Progenitor cell of endocrine pancreas (in vitro differentiated cells): ENCODE data around the gene OAS3. TPM values are rescaled to one million over a fixed set of nuclear protein-coding genes. Genes with fewer than 3 reads are reported as not detected.

Source experiments
- DNase-seq: peaks from one replicate; pipeline ENCODE4 v3.0.0; 2021; ENCODE audit warnings: low spot score; ENCODE audit not compliant: unreplicated experiment
- H3K27ac Mint-ChIP-seq: 2 replicates; pipeline ENCODE4 v1.8.0; 2021; ENCODE audit warnings: mild to moderate bottlenecking, moderate library complexity, mixed read lengths
- H3K27me3 Mint-ChIP-seq: 2 replicates; pipeline ENCODE4 v1.8.0; 2021; ENCODE audit warnings: mixed read lengths
- H3K36me3 Mint-ChIP-seq: 2 replicates; pipeline ENCODE4 v1.8.0; 2022; ENCODE audit warnings: mixed read lengths; ENCODE audit not compliant: insufficient read depth
- H3K4me1 Mint-ChIP-seq: 2 replicates; pipeline ENCODE4 v1.8.0; 2021; ENCODE audit warnings: low read depth, mixed read lengths
- H3K4me3 Mint-ChIP-seq: 2 replicates; pipeline ENCODE4 v1.8.0; 2021; ENCODE audit warnings: low read depth, mild to moderate bottlenecking, moderate library complexity, mixed read lengths
- H3K9me3 Mint-ChIP-seq: 2 replicates; pipeline ENCODE4 v1.8.0; 2021; ENCODE audit warnings: low read depth, mixed read lengths
- CTCF ChIP-seq: fragments of 200-600 bp; sonication (generic); IDR thresholded peaks from one replicate; pipeline ENCODE4 v1.5.0; 2021; ENCODE audit warnings: antibody characterized with exemption, mild to moderate bottlenecking; ENCODE audit not compliant: unreplicated experiment
- total RNA-seq: library from RNA; stranded (reverse); gene quantifications from 2 replicates; pipeline ENCODE4 v1.2.1, GENCODE V29; 2021

Gene OAS3
- total RNA-seq, 1 donor from 2014 or later, result 1.1 TPM

GRCh38 chr12:112992541-112993398 lies 54.5 kb downstream of the OAS3 start:
- H3K27ac Mint-ChIP-seq, result no peak overlapping the region
- H3K4me1 Mint-ChIP-seq, result no peaks in the 10 kb centered on the region
- peak; percentile 86 for TF ChIP-seq CTCF
- H3K27me3 Mint-ChIP-seq, result peaks cover 20% of the 10 kb centered on the region
- DNase-seq, result peak; percentile 15
- no peaks in the 10 kb centered on the region for H3K36me3 Mint-ChIP-seq
- H3K4me3 Mint-ChIP-seq, result no peak overlapping the region
- peaks cover 6% of the 10 kb centered on the region for H3K9me3 Mint-ChIP-seq

GRCh38 chr12:112995008-112995407 lies 56.7 kb downstream of the OAS3 start:
- Mint-ChIP-seq H3K4me3 (no peak overlapping the region), H3K4me1 (no peaks in the 10 kb centered on the region), H3K36me3 (no peaks in the 10 kb centered on the region), H3K27me3 (peaks cover 20% of the 10 kb centered on the region), H3K9me3 (peaks cover 10% of the 10 kb centered on the region), H3K27ac (no peak overlapping the region)
- no peak for TF ChIP-seq CTCF
- no peak for DNase-seq

GRCh38 chr12:112996501-112996900 lies 58.2 kb downstream of the OAS3 start:
- no peak for TF ChIP-seq CTCF
- H3K4me1 Mint-ChIP-seq, result no peaks in the 10 kb centered on the region
- DNase-seq, result no peak
- H3K4me3 Mint-ChIP-seq, result no peak overlapping the region
- H3K9me3 Mint-ChIP-seq, result peaks cover 7% of the 10 kb centered on the region
- H3K27ac Mint-ChIP-seq, result no peak overlapping the region
- no peaks in the 10 kb centered on the region for H3K36me3 Mint-ChIP-seq
- H3K27me3 Mint-ChIP-seq, result peaks cover 16% of the 10 kb centered on the region

GRCh38 chr12:112997506-112997905 lies 59.2 kb downstream of the OAS3 start:
- no peak overlapping the region for H3K27ac Mint-ChIP-seq
- no peak for DNase-seq
- H3K4me1 Mint-ChIP-seq, result peaks cover 2% of the 10 kb centered on the region
- H3K27me3 Mint-ChIP-seq, result peaks cover 20% of the 10 kb centered on the region
- H3K36me3 Mint-ChIP-seq, result no peaks in the 10 kb centered on the region
- TF ChIP-seq CTCF, result no peak
- no peak overlapping the region for H3K4me3 Mint-ChIP-seq
- peaks cover 4% of the 10 kb centered on the region for H3K9me3 Mint-ChIP-seq

- Mint-ChIP-seq H3K4me3 (no peak overlapping the region), H3K27ac (no peak overlapping the region), H3K4me1 (peaks cover 2% of the 10 kb centered on the region), H3K36me3 (no peaks in the 10 kb centered on the region), H3K27me3 (peaks cover 26% of the 10 kb centered on the region), H3K9me3 (peaks cover 4% of the 10 kb centered on the region)
- no peak for DNase-seq
- TF ChIP-seq CTCF, result no peak
Measured at GRCh38 chr12:112998987-112999767, 60.9 kb downstream of the OAS3 start.
